Anterior cingulate cortex (tissue), 58 donors: ENCODE results near the gene CAND2.
"Not testable (repeated sequence)": the region's sequence is repeated elsewhere in the genome, so short reads cannot be mapped to it uniquely, and the experiment has no call there.

Experiments used
- DNase-seq, 58 donors: peaks; one replicate each; lab custom pipeline; 2025; lab: John Stamatoyannopoulos, UW

The CAND2 gene

GRCh38 chr3:12841970-12842328 lies 45.5 kb downstream of the CAND2 start:
- no peak for DNase-seq

- no peak for DNase-seq
Measured at GRCh38 chr3:12842469-12842868, 46.0 kb downstream of the CAND2 start.

- no peak for DNase-seq
Measured at GRCh38 chr3:12845811-12846210, 49.3 kb downstream of the CAND2 start.

- DNase-seq, result no peak
Measured at GRCh38 chr3:12852201-12852600, 55.7 kb downstream of the CAND2 start.

GRCh38 chr3:12853847-12854246 lies 57.4 kb downstream of the CAND2 start:
- not testable (repeated sequence) for DNase-seq

- DNase-seq, result peak in 2 of 58 donors; percentile 3 to 27
Measured at GRCh38 chr3:12854565-12854964, 58.1 kb downstream of the CAND2 start.

GRCh38 chr3:12856626-12857025 lies 60.1 kb downstream of the CAND2 start:
- DNase-seq, result no peak

- no peak for DNase-seq
Measured at GRCh38 chr3:12859840-12860239, 63.4 kb downstream of the CAND2 start.

GRCh38 chr3:12861611-12862010 lies 65.1 kb downstream of the CAND2 start:
- DNase-seq, result no peak

- DNase-seq, result no peak
Measured at GRCh38 chr3:12862387-12862786, 65.9 kb downstream of the CAND2 start.

GRCh38 chr3:12865271-12865670 lies 68.8 kb downstream of the CAND2 start:
- DNase-seq, result no peak

- DNase-seq, result no peak
Measured at GRCh38 chr3:12866836-12867235, 70.4 kb downstream of the CAND2 start.

- DNase-seq, result peak in 56 of 58 donors; percentile 5 to 90 (median 74)
Measured at GRCh38 chr3:12868039-12869034, 71.9 kb downstream of the CAND2 start.

GRCh38 chr3:12869035-12869621 lies 72.6 kb downstream of the CAND2 start:
- DNase-seq, result peak in 5 of 58 donors; percentile 11 to 39 (median 13)

- DNase-seq, result peak in 1 of 58 donors; percentile 18
Measured at GRCh38 chr3:12870942-12871341, 74.5 kb downstream of the CAND2 start.

GRCh38 chr3:12871404-12871983 lies 75.0 kb downstream of the CAND2 start:
- no peak for DNase-seq

- no peak for DNase-seq
Measured at GRCh38 chr3:12875857-12876836, 79.7 kb downstream of the CAND2 start.

GRCh38 chr3:12877040-12877439 lies 80.6 kb downstream of the CAND2 start:
- no peak for DNase-seq

GRCh38 chr3:12878141-12878574 lies 81.7 kb downstream of the CAND2 start:
- no peak for DNase-seq

GRCh38 chr3:12878758-12879157 lies 82.3 kb downstream of the CAND2 start:
- not testable (repeated sequence) for DNase-seq
